Eye (tissue), 1 donor: Measurements from ENCODE around the gene DNAJB13.

Source experiments
- DNase-seq: peaks from one replicate; pipeline ENCODE4 v3.0.0-alpha.2; 2015

DNAJB13 gene

GRCh38 chr11:74001822-74002286 is 51.0 kb downstream of the DNAJB13 start:
- DNase-seq = no peak

GRCh38 chr11:74002832-74003231 is 52.0 kb downstream of the DNAJB13 start:
- no peak for DNase-seq

GRCh38 chr11:74004046-74004695 is 53.3 kb downstream of the DNAJB13 start:
- DNase-seq = no peak

DNA sequence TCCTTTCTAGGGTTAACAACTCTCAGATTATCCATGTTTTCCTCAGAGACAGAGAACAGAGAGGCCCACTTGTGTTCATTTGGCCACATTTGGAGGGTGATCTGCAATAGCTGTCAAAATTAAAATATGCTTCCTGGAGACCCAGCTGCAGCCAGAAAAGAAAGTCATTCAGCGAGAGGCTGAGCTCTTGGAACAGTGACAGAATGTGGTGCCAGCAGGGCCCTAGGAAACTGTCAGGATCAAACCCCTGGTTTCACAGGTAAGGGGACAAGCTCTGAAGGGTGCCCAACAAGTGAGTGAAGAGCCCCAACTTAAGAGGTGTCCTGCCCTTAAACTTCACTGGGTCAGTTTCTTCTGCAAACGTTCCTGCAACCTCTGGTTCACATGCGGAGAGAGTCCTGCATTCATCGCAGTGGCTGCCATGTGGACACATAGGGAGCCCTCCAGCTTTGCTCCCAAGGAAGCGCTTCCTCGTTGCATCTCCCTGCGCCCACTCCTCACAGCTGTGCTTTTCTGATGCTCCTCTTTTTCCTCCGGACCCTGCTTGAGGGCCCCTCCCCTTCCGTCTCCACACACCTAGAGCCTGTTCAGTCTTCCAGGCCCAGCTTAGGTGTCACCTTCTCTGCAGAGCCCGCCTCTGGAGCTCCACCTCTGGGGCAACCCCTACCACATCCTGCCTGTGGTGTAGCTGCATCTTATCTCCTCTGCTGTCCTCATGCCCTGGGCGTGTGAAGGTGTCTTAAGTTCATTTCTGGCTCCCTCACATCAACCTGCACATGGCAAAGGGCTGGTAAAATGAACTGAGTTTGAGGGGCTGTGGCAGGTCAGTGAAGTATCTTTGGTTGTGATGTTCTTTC is 54.2 kb downstream of the DNAJB13 start:
- no peak for DNase-seq

DNA sequence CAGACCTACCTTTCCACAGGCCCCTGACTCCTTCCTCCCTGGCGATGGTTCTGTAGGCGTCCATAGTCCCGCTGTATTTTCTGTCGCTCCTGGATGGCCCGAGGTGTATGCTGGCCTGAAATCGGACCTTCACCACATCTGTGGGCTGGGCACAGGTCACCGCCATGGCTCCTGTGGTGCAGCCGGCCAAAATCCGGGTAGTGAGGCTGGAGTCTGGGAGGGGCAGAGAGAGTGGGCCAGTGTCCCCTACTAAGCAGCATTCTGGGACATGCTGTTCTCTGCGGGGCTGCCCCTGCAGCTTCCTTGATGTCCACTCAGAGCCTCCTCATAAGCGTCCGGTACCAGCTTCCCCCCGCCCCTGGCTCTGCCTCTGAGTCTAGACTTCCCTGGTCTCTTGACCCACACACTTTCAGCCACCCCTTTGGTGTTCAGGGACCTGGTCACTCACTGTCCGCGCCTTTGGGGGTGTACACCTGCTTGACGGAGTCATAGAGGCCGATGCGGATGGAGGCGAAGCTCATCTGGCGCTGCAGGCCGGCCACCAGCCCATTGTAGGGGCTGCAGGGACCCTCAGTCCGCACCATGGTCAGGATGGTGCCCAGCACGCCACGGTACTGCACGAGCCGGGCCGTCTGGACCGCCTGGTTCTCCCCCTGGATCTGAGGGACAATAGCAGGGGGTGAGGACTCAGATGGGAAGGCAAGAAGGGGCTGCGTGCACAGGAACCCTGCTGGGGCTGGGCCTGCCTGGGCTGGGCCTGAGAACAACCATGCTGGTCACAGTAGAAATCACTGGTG is 55.1 kb downstream of the DNAJB13 start:
- no peak for DNase-seq

GRCh38 chr11:74006743-74007304 is 56.0 kb downstream of the DNAJB13 start:
- DNase-seq = no peak

DNA sequence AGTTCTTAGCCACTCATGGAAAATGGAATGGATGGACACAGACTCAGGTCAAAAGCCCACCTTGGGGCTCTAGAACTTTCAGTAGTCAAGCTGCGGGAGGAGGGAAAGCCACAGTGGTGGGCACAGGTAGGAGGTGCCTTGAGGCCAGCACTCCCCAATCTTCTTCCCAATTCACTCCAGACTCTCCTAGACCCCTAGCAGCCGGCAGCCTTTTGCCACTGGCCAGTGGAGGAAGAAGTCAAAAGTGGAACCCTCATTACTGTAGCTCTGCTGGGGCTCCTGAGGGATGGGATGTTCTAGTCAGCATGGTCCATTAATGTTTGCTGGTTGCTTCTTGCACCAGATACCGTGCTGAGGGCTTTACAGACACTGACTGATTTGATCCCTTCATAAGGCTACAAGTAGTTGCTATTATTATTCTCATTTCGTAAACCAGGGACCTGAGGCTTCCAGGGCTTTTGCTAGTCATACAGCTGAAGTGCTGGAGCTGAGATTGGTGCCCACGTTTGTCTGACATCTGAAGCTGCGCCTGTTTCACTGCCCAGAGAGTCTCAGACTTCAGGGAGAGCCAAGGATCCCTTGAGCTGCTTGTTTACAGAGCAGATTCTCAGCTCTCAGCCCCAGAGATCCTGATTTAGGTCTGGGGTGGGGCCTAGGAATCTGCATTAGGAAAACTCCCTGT is 57.0 kb downstream of the DNAJB13 start:
- no peak for DNase-seq

GRCh38 chr11:74008373-74009229 is 57.8 kb downstream of the DNAJB13 start, which contains the start of gene UCP3:
UCP3 (minus strand) TSS chr11:74009085; CDS start chr11:74007042, 2,043 bp downstream.
- no peak for DNase-seq

GRCh38 chr11:74009230-74009547 is 58.4 kb downstream of the DNAJB13 start:
- DNase-seq = no peak

DNA sequence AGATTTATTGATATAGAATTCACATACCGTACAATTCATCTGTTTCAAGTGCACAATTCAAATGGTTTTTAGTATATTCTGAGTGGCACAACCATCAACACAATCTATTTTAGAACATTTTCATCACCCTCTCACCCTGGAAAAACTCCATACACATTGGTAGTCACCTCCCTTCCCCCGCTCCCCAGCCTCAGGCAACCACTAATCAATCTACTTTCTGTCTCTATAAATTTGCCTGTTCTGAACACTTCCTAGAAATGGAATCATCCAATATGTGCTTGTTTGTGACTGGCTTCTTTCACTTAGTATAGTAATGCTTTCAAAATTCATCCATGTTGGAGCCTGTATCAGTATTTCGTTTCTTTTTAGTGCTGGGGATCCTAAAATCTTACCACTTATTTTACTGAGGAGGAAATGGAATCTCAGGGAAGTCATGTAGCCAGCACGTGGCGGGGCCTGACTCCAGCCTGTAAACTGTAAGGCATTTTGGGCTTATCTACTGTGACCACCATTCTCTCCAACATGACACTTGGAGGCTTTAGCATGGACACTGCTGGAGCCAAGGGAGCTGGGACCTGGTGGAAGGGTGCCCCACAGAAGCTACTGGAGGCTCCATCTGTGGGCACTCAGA is 59.0 kb downstream of the DNAJB13 start:
- DNase-seq = no peak

- DNase-seq = no peak
Observed at GRCh38 chr11:74010306-74011300, 59.8 kb downstream of the DNAJB13 start.

GRCh38 chr11:74011360-74012073 is 60.7 kb downstream of the DNAJB13 start:
- no peak for DNase-seq

- no peak for DNase-seq
Observed at GRCh38 chr11:74012074-74012809, 61.4 kb downstream of the DNAJB13 start.

GRCh38 chr11:74013141-74013540 is 62.3 kb downstream of the DNAJB13 start:
- DNase-seq = no peak

DNA sequence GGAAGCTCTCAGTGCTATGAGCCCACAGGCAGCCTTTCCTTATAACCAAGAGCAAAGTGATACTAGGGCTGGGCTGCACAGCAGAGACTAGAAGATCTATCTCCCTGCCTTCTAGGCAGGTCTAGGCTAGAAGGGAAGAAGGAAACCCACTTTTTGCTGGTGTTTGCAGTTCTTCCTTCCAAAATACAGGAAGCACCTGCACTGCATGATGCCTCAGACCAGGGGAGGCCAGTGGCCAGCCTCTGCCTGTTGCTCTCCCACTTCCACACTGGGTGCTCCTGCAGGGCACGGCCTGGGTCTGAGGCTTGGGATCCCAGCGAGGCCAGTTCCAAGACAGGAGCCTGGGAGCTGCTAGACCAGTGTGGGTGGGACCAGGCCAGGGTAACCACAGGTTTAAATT is 64.1 kb downstream of the DNAJB13 start:
- no peak for DNase-seq

GRCh38 chr11:74015919-74016684 is 65.3 kb downstream of the DNAJB13 start:
- DNase-seq = no peak

DNA sequence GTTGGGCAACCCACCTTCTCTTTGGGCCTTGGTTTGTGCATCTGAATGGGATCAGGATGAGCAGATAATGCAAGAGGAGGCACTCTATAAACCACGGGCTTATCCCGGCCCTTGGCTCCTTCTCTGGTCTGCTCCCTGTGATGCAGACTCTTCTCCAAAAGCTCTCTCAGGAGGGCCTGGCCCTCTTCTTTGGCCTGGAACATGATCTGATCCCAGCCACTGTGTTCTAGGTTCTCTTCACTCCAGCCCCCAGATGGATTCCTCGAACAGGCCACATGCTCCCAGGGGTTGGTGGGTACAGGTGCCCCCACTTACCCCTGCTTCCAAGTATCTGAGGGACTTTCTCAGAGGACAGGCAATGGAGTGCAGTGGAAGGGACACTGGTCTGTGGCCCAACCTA is 66.8 kb downstream of the DNAJB13 start:
- DNase-seq = no peak
